K562 (cell line): ENCODE data around the gene BCCIP. TPM values are rescaled to one million over a fixed set of nuclear protein-coding genes. Genes with fewer than 3 reads are reported as not detected.
A peak's percentile ranks its signal among the peaks of the same experiment; 100 is the strongest.

Experiments used
- ARID3A ChIP-seq: IDR thresholded peaks from 2 replicates; pipeline ENCODE4 v1.6.1; 2012; ENCODE audit warnings: low read depth, low read length, improper control_type of control experiment, borderline replicate concordance
- CBFA2T3 ChIP-seq: fragments of 450-650 bp; IDR thresholded peaks from 2 replicates; pipeline ENCODE4 v1.6.1; 2017
- CBX3 ChIP-seq, 2 experiments: IDR thresholded peaks; 1 replicate in 1 of 2; 2 replicates in 1 of 2; pipeline ENCODE4 v1.6.1; 2012; ENCODE audit warnings: inconsistent platforms in 2 of 2, low read length in 2 of 2, borderline replicate concordance in 1 of 2, control low read depth in 1 of 2
- CC2D1A ChIP-seq: fragments of 450-650 bp; IDR thresholded peaks from 2 replicates; pipeline ENCODE4 v1.6.1; 2017; ENCODE audit warnings: mild to moderate bottlenecking
- CREM ChIP-seq: IDR thresholded peaks from 2 replicates; pipeline ENCODE4 v1.6.1; 2014; ENCODE audit warnings: antibody characterized with exemption, low read depth
- ELF2 ChIP-seq: fragments of 250-450 bp; sonication (Bioruptor Pico); IDR thresholded peaks from 2 replicates; pipeline ENCODE4 v1.5.0; 2021; ENCODE audit warnings: mild to moderate bottlenecking
- ELK3 ChIP-seq: fragments of 450-650 bp; formaldehyde crosslinking; IDR thresholded peaks from 2 replicates; pipeline ENCODE4 v1.4.0; 2020; ENCODE audit warnings: mild to moderate bottlenecking
- ETV1 ChIP-seq: fragments of 450-650 bp; conservative IDR thresholded peaks from 2 replicates; pipeline ENCODE4 v1.6.1; 2016; ENCODE audit warnings: missing genetic modification characterization, control low read depth, low read depth, missing compliant biosample characterization
- ETV5 ChIP-seq: sonication (generic); formaldehyde crosslinking; IDR thresholded peaks from 2 replicates; pipeline ENCODE4 v1.4.0; 2020; ENCODE audit warnings: low read depth, mild to moderate bottlenecking, missing genetic modification reagents
- ETV6 ChIP-seq, 3 experiments: fragments of 150-350 bp in 1 of 3; sonication (generic) in 1 of 3; formaldehyde crosslinking in 1 of 3; IDR thresholded peaks; 2 replicates each; pipeline versions ENCODE4 v1.6.1 to v1.8.0; 2014 to 2022; ENCODE audit warnings: borderline replicate concordance in 2 of 3, low read depth in 2 of 3, antibody characterized with exemption in 1 of 3, low read length in 1 of 3, mild to moderate bottlenecking in 1 of 3, missing genetic modification reagents in 1 of 3
- FOXM1 ChIP-seq, 2 experiments: fragments of 450-650 bp in 1 of 2; sonication (generic) in 1 of 2; formaldehyde crosslinking in 1 of 2; IDR thresholded peaks; 2 replicates each; pipeline versions ENCODE4 v1.6.1 to v1.9.0; 2017 to 2022; ENCODE audit warnings: low read depth in 2 of 2, mild to moderate bottlenecking in 2 of 2, missing genetic modification reagents in 1 of 2, moderate library complexity in 1 of 2
- GABPA ChIP-seq: fragments of 200-800 bp; sonication (Bioruptor generic); conservative IDR thresholded peaks from 2 replicates; pipeline ENCODE4 v1.6.1; 2016; ENCODE audit warnings: low read depth, missing genetic modification characterization, missing compliant biosample characterization
- HEY1 ChIP-seq: fragments of 250-450 bp; sonication (Bioruptor Pico); IDR thresholded peaks from 2 replicates; pipeline ENCODE4 v1.5.0; 2020; ENCODE audit warnings: mild to moderate bottlenecking, moderate library complexity, borderline replicate concordance
- KLF6 ChIP-seq: fragments of 250-450 bp; sonication (Bioruptor Pico); IDR thresholded peaks from 2 replicates; pipeline ENCODE4 v1.4.0; 2020; ENCODE audit warnings: mild to moderate bottlenecking, moderate library complexity, borderline replicate concordance
- MBD2 ChIP-seq: sonication (generic); IDR thresholded peaks from 2 replicates; pipeline ENCODE4 v1.6.1; 2016; ENCODE audit warnings: low read depth, borderline replicate concordance
- NFE2L1 ChIP-seq: fragments of 450-650 bp; IDR thresholded peaks from 2 replicates; pipeline ENCODE4 v1.6.1; 2016; ENCODE audit warnings: missing genetic modification characterization, low read depth, mild to moderate bottlenecking, missing compliant biosample characterization, moderate library complexity, borderline replicate concordance
- RB1 ChIP-seq: fragments of 450-650 bp; IDR thresholded peaks from 2 replicates; pipeline ENCODE4 v1.6.1; 2017; ENCODE audit warnings: low read depth, mild to moderate bottlenecking
- RNF2 ChIP-seq: sonication (generic); IDR thresholded peaks from 2 replicates; pipeline ENCODE4 v1.6.1; 2016
- SMARCC2 ChIP-seq: fragments of 450-650 bp; IDR thresholded peaks from 2 replicates; pipeline ENCODE4 v1.6.1; 2017; ENCODE audit warnings: antibody characterized with exemption, moderate library complexity, mild to moderate bottlenecking, low read depth
- SNIP1 ChIP-seq: fragments of 450-650 bp; IDR thresholded peaks from 2 replicates; pipeline ENCODE4 v1.7.1; 2017; ENCODE audit warnings: low read depth, mild to moderate bottlenecking
- TARDBP ChIP-seq: fragments of 450-650 bp; IDR thresholded peaks from 2 replicates; pipeline ENCODE4 v1.6.1; 2016
- TEAD1 ChIP-seq, 2 experiments: fragments of 450-650 bp in 1 of 2; sonication (generic) in 1 of 2; formaldehyde crosslinking; IDR thresholded peaks; 2 replicates each; pipeline versions ENCODE4 v1.4.0 to v1.8.0; 2020 to 2022; ENCODE audit warnings: mild to moderate bottlenecking in 2 of 2, missing genetic modification reagents in 1 of 2
- TFAP4 ChIP-seq: sonication (generic); formaldehyde crosslinking; IDR thresholded peaks from 2 replicates; pipeline ENCODE4 v1.8.0; 2022; ENCODE audit warnings: missing genetic modification reagents, mild to moderate bottlenecking, moderate library complexity, borderline replicate concordance
- USF2 ChIP-seq: sonication (generic); formaldehyde crosslinking; IDR thresholded peaks from 2 replicates; pipeline ENCODE4 v1.5.0; 2020; ENCODE audit warnings: missing genetic modification reagents
- ZNF316 ChIP-seq: fragments of 450-650 bp; IDR thresholded peaks from 2 replicates; pipeline ENCODE4 v1.6.1; 2016
- polyA plus RNA-seq, 8 experiments: library from polyadenylated mRNA; depleted of rRNA in 4 of 8; stranded (reverse) in 5 of 8; unstranded in 3 of 8; fragments of >200 nt; fragmentation: Nextera tagmentation in 2 of 8; fragmentation: Illumina TruSeq in 1 of 8; extraction: Ambion mirVana in 2 of 8; extraction: Trizol in 1 of 8; gene quantifications; 2 replicates each; pipeline versions ENCODE4 v1.2.1 to v1.2.3, GENCODE V29; 2011 to 2014; ENCODE audit warnings: inconsistent platforms in 1 of 8, missing spikeins in 1 of 8
- total RNA-seq, 7 experiments: library from RNA; depleted of rRNA in 6 of 7; stranded (reverse); fragments of >200 nt in 6 of 7; fragmentation: Illumina TruSeq in 2 of 7; extraction: Trizol in 2 of 7; gene quantifications; 2 replicates each; pipeline versions ENCODE4 v1.2.1 to v1.2.3, GENCODE V29; 2011 to 2021; ENCODE audit warnings: low replicate concordance in 1 of 7

The BCCIP gene
- total and polyA plus RNA-seq, 9 of the 15 experiments (the other 6 are each of a cell fraction or from before 2014, with no cell fraction given), result 95.1 to 204 (median 163) TPM

GRCh38 chr10:125816548-125816947 is 6.8 kb upstream of the BCCIP start (continued):
- TF ChIP-seq ETV6 (IDR thresholded peaks at IDR 0.05; ENCODE audit: borderline replicate concordance in 1 of 2, low read depth in 2 of 2, low read length in 1 of 2) (0 out of 4 replicates have a peak, but pooled peaks of 1 of the 2 experiments have one; percentile 29), ETV6 (CRISPR knock-in tag; IDR thresholded peaks at IDR 0.05; ENCODE audit: borderline replicate concordance) (no peak), MBD2 (0 out of 2 replicates have a peak, but pooled peaks have one; percentile 53), USF2 (no peak), ZNF316 (peak; percentile 96), KLF6 (CRISPR knock-in tag) (no peak), NFE2L1 (peak; percentile 58; the same call in 1 of the 2 replicates), TARDBP (peak; percentile 38; the same call in 1 of the 2 replicates), ETV5 (CRISPR knock-in tag) (no peak), RB1 (no peak), TFAP4 (no peak), ARID3A (peak; percentile 61; the same call in 1 of the 2 replicates), SNIP1 (no peak), FOXM1 (IDR thresholded peaks at IDR 0.05; ENCODE audit: low read depth) (peak; percentile 94), FOXM1 (CRISPR knock-in tag; IDR thresholded peaks at IDR 0.05; ENCODE audit: low read depth) (no peak), RNF2 (peak; percentile 74), CC2D1A (peak; percentile 94; the same call in 1 of the 2 replicates), ELK3 (CRISPR knock-in tag) (no peak), GABPA (tag) (peak; percentile 29; the same call in 1 of the 2 replicates), CREM (peak; percentile 45; the same call in 1 of the 2 replicates), ETV1 (tag) (peak; percentile 82), CBFA2T3 (peak; percentile 99), SMARCC2 (peak; percentile 92), HEY1 (CRISPR knock-in tag) (no peak), CBX3 (IDR thresholded peaks at IDR 0.05; ENCODE audit: borderline replicate concordance in 1 of 2, low read length in 2 of 2) (peak in 1 of 2 experiments; percentile 83; a peak in 1 of 3 replicates), TEAD1 (CRISPR knock-in tag; IDR thresholded peaks at IDR 0.05) (0 out of 4 replicates have a peak, but pooled peaks of 1 of the 2 experiments have one; percentile 57), ELF2 (no peak)
